Measurements from ENCODE around the gene SEZ6.
"Not testable (repeated sequence)": the region's sequence is repeated elsewhere in the genome, so short reads cannot be mapped to it uniquely, and the experiment has no call there.

The SEZ6 gene

DNA sequence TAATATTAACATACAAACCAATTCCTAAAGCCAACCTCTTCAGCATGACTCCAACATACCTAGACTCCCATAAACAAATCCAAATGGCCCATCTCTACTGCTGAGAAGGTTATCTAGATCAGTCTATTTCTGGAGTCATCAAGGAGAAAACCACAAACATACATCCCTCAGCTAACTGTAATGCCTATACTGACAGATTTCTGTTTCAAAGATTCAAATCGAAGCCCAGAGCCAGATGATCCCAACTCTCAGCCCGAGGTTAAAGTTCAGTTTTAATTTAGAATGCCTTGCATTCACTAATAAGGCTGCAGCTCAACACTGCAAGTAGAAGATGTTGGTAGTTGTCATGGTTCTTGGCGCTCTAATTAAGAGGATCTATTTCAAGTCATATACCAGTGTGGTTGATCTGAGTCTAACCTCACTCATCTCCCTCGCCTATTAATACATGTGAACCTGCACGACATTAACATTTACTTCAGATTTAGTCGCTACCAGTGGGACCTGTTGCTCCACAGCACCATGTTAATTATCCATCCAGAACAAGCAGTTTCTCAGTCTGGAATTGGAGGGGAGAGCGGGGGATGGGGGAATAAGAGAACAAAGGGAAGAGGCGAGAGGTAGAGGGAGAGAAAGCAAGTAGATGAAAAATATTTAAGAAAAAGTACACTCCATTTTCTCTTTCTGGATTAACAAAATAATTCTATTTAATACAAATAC is 69.9 kb downstream of the SEZ6 start:
- no peak for DNase-seq (ENCODE audit: low read depth)

DNA sequence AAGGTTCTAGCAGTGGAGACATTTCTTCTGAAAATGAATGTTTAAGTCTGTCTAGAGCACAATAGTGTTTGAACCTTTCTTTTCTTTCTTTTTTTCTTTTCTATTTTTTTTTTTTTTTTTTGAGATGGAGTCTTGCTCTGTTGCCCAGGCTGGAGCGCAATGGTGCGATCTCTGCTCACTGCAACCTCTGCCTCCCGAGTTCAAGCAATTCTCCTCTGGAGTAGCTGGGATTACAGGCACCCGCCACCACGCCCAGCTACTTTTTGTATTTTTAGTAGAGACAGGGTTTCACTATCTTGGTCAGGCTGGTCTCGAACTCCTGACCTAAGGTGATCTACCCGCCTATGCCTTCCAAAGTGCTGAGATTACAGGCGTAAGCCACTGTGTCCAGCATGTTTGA is 71.3 kb downstream of the SEZ6 start:
- not testable (repeated sequence) for DNase-seq (ENCODE audit: low read depth)

DNA sequence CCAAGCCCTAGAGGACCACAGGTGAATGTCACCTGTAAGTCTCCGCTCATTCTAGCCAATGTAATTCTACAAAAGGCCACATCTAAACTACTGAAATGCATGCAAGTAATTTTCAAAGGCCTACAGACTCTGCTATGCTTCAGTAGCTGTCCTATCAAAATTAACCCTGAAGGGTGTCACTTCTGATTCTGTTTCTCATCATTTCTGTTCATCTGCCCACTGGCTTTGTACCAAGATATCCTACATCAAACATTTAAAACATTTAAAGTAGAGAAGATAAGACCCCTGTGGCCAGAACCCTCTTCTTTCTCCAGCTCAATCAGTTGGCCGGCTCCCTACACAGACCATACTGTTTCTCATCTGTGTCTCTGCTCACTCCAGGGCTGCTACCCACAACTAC is 76.0 kb downstream of the SEZ6 start:
- no peak for DNase-seq (ENCODE audit: low read depth)

- DNase-seq (ENCODE audit: low read depth): no peak
Measured at GRCh38 chr17:28928061-28928460, 77.8 kb downstream of the SEZ6 start.

DNA sequence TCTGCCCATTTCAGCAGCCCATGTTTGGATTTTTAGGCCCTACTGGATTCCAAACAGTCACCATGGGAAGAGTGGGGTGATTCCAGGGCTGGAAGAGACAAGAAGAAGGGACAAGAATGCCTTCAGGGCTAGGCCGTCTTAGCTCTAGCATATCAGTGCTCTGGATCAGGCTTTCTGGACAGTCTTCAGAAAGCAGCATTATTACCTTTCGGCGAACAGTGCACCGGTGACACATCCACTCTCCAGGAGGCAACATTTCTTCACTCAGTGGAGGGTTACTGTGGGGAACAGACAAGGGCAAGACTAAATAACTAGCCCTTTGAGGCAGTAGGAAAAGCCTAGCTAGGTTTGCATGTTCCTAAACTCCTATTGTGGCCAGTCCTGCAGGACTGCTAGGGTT is 79.0 kb downstream of the SEZ6 start:
- no peak for DNase-seq (ENCODE audit: low read depth)

GRCh38 chr17:28926366-28926765 is 79.5 kb downstream of the SEZ6 start:
- no peak for DNase-seq (ENCODE audit: low read depth)

DNA sequence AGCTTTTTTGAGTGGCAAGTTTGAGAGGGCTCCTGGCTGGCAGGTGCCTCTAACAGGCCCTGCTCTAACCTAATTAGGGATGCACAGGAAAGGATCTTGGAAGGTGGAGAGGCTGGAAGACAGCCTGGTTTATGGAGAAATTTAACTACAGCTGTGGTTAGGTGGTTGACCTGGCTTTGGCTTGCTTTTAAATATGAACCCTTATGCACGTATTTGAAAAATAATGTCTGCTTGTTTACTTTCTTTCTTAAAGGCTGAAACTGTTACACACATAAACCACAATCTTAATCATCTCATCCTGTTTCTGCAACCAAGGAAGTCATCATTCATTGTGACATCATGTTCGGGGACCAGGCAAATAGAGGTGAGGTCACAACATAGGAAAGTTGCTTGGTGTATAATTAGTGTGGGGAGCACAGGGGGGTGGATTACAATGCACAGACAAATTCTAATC is 79.9 kb downstream of the SEZ6 start:
- peak; percentile 77 for DNase-seq (ENCODE audit: low read depth)

- no peak for DNase-seq (ENCODE audit: low read depth)
Measured at GRCh38 chr17:28920201-28920600, 85.6 kb downstream of the SEZ6 start.

GRCh38 chr17:28918295-28918694 is 87.5 kb downstream of the SEZ6 start:
- no peak for DNase-seq (ENCODE audit: low read depth)

DNA sequence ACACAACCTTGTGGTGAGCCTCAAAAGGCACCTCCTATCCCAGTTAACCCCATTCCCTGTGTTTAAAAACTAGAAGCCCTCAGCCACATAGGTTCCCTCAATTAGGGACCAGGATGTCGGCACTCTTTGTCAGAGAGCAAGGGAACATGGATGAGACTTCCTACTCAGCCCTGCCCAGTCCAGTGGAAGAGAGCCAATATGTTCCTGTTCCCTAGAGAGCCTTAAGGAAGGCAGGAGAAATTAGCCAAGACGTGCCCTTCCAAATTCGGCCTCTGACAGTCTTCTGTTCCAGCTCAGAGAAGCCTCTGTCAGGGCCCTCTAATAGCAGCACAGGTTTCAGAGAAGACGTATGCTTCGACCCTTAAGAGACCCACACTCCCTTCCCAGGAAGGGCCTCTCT is 88.4 kb downstream of the SEZ6 start:
- DNase-seq (ENCODE audit: low read depth): no peak

DNA sequence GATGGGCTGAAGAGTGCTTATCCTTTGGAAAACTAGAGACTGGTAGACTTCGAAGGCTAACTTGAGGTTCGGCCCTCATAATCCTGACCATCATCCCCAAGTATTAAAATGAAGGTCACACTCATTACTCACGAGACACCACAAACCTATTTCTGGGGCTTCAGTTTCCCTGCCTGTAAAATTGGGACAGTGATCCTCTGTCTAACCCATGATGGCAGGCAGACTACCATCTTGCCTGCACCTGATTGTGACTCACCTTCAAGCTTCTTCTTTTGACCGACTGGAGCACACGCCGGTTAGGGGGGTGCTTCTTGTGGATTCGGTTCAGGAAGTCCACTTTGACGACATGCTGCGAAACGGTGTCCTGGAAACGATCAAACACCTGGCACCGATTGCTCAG is 88.8 kb downstream of the SEZ6 start:
- DNase-seq (ENCODE audit: low read depth): no peak

- DNase-seq (ENCODE audit: low read depth): no peak
Measured at GRCh38 chr17:28916302-28916934, 89.4 kb downstream of the SEZ6 start.

DNA sequence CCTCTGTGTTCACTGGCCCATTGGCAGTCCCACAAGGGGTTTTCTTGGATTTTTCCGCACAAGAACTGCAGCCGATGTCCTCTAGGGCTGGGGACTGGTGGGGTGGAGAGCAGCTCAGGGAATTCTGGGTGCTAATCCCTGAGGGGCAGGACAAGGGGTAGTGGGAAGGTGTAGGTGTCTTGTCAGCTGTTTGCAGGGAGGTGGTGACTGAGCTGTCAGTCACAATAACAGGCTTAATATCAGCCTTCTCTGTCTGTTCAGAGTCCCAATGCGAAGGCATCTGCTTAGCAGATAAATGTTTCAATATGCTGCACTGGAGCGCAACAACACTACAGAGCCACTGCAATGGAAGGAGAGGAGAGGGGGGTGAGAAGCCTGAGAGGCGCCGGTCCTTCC is 92.9 kb downstream of the SEZ6 start:
- no peak for DNase-seq (ENCODE audit: low read depth)

DNA sequence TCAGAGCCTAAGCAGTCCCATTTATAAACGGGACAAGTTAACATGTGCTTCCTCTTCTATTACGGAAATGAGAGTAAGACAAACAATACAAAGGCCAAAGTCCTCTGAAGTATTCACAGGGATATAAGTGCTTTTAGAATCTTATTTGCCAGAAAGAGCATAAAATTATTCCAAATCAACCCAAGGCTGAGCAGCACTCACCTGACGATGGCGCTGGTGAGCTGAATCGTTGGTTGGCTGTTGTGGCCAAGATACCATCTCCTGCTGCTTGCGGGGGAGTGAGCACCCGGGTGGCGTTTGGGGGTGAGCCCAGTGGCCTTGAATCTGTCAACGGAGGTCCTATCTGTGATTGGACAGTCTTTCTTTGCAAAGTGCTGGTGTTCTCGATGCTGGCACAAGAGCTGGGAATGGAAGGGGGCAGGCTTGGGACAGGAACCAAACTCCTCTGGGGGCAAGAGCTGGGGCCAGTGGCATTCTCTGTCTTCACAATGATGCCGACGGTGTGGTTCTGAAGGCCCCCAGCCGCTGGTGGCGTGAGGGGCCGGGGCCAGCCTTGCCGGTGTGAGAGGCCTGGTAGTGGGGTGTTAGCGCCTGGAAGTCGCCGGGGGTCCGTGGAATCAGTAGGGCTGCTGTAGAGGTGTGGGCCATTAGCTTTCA is 93.4 kb downstream of the SEZ6 start:
- DNase-seq (ENCODE audit: low read depth): no peak

- no peak for DNase-seq (ENCODE audit: low read depth)
Measured at GRCh38 chr17:28911411-28912045, 94.3 kb downstream of the SEZ6 start.

DNA sequence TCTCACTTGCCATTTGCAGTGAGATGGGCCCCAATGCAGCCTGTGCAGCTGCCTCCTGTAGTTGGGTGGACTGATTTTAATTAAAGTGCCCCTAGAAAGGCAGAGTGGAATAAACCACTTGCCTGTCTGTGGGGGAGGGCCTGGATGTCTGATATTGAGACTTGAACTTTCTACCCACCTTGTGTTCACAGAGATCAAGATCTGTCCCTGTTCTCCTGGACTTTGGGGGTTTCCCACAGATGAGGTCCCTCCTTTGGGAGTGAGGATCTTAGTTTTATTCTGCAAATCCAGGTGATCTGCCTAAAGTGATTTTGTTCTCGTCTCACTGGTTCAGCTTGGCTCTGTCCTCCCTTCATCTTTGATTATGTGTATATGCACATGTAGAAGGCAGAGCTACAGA is 95.3 kb downstream of the SEZ6 start:
- no peak for DNase-seq (ENCODE audit: low read depth)

GRCh38 chr17:28908640-28909167 is 97.1 kb downstream of the SEZ6 start:
- peak; percentile 82 for DNase-seq (ENCODE audit: low read depth)

DNA sequence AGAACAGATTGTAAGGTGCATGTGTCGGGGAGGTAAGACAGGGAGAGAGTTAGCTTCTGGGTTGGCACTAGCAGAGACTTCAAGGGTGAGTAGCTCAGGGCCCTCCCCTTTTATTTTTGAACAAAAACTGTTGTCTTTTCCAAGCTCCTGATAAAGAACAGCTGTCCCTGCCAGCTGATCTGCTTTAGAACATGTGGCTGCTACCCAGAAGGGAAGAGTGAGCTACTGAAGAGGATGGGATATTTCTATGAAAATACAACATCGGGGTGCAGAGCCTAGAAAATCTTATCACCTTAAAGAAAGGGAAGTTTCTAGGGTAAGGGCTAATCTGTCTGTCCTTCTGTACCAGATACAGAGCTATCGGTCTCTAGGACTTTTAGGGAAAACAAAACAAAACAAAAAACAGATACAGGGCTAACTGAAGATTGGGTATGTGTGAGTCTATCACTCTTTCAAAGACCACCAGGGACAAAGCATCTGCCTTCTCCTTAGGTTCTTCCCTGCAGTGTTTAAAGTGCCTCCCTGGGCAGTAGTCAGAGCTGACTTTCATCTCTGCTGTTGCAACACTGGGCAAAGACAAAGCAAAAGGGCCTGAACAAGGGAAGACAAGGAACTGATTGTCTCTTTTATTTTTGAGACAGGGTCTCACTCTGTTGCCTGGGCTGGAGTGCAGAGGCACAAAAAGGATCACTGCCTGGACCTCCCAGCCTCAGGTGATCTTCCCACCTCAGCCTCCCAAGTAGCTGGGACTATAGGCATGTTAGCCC is 97.9 kb downstream of the SEZ6 start:
- no peak for DNase-seq (ENCODE audit: low read depth)

GRCh38 chr17:28906706-28907438 is 99.0 kb downstream of the SEZ6 start:
- DNase-seq (ENCODE audit: low read depth): no peak

DNA sequence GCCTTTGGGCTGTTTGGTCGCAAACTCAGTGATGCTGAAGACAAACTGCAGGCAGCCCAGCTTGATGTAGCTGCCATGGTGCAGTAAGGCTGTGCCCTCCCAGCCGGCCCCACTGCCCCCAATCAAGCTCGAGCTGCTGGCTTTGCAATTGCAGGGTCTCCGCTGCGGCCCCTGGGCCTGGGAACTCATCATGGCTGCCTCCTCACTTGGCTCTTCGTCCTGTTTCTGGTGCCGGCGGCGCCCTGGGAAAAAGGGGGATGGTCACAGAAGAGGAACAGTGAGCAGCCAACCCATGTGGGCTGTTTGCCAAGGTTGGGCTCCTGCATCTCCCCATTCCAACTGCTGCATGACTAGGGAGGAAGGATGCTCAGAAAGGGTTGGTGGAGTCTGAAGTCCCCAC is 99.6 kb downstream of the SEZ6 start:
- DNase-seq (ENCODE audit: low read depth): no peak
